ENCODE results near the gene DNM1.
A peak's percentile ranks its signal among the peaks of the same experiment; 100 is the strongest.

The DNM1 gene

DNA sequence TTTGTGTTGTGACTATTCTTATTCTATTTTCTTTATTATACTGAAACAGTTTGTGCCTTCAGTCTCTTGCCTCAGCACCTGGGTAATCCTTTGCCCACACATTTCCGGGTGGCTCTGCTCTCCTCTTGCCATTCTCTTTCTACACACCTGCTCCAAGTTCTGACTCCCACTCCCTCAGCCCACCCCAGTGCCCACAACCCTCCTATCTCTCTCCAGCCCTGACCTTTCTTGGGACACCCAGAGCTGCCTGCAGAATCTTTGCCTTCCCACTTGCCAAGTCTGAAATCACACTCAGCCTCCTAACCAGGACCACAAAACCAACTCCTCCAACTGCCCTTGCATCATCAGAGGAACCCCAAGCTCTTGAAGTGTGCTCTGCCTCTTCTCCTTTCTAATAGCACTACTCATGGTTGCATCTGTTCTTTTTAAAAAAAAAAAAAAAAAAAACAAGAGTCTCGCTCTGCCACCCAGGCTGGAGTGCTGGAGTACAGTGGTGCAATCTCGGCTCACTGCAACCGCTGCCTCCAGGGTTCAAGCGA, 77.0 kb downstream of the DNM1 start:
- DNase-seq, result no peak

DNA sequence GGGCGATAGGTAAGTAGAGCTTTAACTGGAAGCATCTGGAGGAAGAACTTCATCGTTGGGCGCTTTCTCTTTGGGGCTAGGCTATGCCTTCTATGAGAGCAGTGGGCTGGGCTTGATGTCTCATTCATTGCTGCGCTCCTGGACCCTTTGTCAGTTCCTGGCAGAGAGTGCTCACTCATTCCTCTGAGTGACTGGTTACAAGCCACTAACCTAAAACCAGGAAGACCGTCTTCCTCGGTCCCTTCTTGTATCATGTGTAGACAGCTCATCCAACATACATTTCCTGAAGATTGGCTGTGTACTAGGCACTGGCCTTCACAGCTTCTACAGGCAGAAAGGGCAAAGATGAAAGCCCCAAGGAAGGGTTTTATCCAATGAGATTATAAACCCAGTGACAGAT, 79.3 kb downstream of the DNM1 start:
- DNase-seq, result peak; percentile 90

DNA sequence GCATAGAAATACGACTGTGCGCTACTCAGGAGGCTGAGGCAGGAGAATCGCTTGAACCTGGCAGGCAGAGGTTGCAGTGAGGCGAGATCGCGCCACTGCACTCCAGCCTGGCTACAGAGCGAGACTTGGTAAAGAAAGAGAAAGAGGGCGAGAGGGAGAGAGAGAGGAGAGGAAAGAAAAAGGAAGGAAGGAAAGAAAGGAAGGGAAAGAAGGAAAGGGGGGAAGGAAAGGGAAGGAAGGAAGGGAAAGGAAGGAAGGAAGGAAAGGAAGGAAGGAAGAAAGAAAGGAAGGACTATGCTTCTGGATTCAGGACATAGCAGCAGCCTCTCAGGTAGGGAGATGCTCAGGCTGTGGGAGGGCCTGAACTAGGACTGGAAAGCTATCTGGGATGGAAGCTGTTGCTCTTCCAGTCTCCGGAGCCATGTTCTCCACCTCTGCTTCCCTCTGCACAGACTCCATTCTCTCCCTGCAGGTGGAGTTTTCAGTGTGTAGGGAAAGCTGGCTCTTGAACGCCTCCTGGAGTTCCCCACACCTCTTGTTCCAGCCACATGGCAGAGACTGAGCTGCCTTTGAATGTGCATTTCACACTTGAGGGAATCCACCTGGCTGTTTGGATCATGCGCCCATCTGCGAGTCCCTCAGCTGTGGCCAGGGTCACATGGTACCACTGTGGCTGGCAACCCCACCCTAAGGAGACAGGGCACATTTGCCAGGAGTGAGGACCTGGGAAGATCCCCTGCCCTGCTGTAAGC, 82.0 kb downstream of the DNM1 start:
- DNase-seq, result no peak

DNA sequence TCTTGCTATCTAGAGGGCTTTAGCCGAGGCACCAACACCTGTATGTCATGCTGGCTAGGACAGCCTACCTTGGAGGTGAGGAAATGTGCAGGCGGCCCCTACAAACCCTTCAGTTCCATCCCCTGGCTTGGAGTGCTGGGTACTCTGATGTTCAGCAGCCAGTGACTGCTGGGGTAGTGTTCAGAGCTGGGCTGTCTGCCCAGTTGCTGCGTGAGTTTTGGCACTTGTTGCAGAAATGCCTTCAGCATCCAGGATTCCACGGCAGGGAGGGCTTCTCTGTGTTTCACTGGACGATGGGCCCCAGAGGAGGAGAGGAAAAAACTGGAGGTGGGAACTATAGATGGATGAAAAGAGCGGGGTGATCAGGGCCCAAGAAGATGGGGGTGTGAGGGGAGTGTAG, 83.3 kb downstream of the DNM1 start:
- peak; percentile 15 for DNase-seq

DNA sequence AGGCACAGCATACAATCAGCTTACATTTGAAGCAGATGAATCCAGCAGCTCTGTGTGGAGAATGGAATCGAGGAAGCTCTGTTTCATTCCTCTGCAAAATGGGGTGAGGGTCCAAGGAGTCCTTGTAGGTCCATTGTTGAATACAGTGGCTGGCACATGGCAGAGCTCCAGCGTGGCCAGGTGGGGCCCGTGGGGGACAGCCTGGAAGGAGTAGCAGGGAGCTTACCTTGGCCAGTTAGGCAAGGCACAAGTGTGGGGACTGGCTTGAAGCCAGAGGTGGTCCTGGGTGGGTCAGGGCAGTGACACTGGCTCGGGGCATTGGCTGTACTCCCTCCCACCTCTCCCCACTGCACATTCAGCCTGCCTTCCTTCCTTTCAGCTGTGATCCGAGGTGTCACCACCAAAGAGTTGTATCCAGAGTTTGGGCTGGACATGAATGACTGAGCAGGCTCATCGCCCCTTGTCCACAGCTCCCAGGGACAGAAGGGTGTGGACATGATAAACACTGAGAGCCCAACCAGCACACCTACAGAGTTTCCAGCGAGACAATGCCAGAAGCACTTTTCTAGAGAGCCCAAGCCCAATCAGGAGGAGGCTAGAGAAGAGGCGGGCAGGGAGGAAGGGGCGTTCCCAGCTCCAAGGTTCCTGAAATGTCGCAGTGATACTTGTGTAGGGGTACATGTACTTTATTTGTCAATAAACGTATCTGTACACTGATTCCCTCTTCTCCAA, 85.3 kb downstream of the DNM1 start:
- no peak for DNase-seq

DNA sequence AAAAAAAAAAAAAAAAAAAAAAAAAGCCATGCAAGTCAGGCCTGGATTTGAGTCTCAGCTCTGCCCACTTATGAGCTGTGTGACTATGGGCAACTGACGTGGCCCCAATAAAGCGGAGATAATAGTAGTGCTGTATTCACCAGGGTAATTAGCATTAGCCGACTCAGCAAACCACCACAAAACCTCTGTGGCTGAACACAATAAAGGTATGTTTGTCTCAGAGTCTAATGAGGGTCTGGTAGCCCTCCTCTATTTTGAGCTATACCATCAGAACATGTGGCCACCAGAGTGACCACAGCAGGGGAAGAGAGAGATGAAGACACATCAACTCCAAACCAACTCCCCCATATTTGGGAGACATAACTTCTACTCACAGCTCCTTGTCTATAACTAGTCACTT, 88.8 kb downstream of the DNM1 start:
- DNase-seq, result no peak

DNA sequence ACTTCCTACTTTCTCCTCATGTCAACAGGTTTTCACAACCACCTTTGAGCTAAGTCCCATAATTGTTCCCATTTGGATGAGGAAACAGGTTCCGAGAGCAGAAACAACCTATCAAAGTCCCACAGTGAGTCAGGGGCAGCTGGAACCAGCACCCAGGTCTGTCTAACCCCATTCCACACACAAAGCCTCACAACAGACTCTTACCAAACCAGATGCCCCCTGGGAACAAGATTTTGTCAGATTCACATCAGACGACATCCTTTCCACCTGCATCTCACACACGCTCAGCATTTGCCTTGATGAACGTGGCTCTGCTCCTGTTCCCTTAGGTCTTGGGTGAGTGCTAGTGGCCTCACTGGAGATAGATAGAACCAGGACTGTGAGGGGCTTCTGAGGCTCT, 89.9 kb downstream of the DNM1 start:
- no peak for DNase-seq

DNA sequence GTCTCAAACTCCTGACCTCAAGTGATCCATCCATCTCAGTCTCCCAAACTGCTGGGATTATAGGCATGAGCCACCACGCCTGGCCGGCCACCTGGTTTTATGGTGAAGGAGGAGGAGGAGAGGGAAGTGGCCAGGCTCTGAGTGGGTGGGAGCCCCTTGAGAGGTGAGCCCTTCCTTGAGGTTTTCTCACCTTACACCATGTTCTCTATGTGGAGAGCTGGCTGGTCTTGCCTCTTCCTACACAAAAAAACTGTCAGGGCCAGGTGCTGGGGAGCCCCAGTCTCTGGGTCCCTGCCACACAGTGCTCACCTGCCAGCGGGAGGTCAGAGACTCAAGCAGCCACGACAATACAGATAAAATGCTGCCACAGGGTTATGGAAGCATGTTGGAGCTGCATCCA, 91.0 kb downstream of the DNM1 start:
- DNase-seq, result no peak

DNA sequence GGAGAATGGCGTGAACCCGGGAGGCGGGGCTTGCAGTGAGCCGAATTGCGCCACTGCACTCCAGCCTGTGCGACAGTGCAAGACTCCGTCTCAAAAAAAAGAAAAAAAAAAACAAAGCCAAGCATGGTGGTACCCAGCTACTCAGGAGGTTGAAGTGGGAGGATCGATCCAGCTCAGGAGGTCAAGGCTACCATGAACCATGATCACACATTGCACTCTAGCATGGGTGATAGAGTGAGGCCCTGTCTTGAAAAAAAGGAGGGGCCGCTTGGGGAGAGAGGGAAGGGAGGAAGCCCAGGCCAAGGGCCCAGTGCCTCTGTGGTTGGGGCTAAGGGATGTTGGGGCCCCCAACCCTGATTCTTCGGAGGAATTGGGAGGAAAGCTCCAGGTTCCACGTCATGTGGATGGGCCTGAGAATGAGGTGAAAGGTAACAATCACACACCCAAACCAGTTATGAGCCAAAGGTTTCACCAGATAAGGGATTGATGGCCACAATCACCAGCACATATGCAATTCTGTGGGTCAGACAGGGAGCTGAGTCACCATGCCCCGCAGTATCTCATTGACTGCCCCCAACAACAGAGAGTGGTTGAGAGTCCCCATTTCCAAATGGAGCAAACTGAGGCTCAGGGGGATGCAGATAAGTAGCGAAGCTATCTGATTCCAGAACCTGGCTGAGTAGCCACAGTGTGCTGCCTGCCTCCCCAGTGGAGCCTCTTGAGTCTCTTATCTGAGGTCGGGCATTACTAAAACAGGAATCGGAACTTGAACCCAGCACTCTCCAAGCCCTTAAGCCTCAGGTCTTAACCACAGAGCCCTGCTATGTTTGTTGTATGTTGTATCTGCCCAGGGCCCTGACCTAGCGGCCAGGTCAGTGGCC, 93.4 kb downstream of the DNM1 start:
- DNase-seq, result no peak

DNA sequence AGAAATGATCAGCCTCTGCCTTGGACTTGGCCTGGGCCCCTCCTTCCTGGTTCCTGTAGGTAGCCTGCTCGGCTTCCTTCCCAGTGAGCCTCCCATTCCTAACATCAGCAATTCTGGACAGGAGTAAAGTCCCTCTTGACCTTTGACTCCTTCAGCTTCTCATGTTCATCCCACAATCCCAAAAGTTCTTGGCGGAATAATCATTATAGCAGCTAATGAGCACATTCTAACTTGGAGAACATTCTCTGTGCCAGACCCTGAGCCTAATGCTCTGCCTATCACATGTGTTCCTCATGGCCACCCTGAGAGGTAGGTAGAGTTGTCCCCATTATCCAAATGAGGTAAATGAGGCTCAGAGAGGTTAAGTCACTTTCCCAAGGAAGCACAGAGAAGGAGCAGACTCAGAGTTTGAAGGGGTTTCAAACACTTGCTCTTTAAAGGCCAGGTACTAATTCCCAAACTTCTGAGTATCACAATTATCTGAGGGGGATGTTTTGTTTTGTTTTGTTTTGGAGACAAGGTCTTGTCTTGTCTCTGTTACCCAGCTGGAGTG, 94.1 kb downstream of the DNM1 start:
- DNase-seq, result no peak

DNA sequence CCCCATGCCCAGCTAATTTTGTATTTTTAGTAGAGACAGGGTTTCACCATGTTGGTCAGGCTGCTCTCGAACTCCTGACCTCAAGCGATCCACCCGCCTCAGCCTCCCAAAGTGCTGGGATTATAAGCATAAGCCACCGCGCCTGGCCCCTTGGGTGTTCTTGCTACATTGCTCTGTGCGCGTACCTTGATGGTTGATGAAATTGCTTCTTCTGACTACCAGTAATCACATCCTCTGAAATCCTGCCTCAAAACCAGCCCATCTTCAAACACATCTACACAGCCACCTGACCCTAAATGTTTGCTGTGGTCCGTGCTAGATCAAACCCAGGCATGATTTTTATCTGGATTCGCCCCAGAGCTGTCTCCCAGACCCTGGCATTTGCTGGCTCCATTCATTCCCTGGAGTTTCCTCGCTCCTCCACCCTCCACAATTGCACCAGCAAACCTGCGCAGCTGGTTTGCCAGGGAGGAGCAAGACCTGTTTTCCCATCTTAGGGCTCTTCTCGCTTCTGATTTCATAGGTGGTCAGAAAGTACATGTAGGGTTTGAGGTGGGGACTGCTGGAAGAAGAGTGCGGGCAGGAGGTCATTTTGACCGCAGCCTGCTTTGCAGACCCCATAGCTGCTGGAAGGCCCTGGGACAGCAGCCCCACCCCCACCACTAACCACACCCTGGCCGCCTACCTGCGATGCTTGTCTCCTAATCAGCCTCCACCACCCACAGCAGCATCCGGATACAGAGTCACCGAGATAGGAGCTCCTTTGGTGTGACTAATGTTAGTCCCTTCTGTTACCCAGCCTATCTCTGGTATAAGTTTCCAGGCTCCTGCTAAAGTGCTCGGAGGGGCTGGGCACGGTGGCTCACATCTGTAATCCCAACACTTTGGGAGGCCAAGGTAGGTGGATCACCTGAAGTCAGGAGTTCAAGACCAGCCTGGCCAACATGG, 95.6 kb downstream of the DNM1 start:
- no peak for DNase-seq

DNA sequence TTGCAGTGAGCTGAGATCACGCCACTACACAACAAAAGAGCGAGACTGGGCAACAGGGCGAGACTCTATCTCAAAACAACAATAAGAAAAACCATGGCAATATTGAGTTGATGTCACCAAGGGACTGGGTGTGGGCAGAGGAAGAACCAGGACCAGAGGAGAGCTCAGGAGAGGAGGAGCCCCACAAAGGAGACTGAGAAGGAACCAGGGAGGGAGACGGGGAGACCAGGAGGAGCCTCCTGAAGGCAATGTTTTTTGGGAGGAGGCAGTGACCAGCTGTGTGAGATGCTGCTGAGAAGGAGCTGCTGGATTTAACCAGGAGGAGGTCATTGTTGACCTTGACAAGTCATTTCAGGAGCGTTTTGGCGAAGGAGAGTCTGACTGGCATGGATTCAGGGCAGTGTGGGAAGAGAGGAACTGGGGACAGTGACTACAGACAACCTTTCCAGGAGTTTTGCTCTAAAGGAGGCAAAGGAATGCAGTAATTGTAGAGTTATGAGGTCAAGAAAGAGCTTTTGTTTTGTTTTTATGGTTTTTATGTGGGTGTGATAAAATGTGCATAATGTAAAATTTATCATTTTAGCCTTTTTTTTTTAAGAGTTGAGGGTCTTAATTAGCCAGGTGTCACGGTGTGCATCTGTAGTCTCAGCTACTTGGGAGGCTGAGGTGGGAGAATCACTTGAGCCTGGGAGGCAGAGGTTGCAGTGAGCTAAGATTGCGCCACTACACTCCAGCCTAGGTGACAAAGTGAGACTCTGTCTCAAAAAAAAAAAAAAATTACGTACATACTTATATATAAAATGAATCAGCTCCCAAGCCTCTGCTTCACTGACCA, 101.2 kb downstream of the DNM1 start:
- DNase-seq, result peak; percentile 28
